ENCODE results near the gene RNF111.

The RNF111 gene

GRCh38 chr15:59001946-59002345 lies 14.5 kb downstream of the RNF111 start:
- DNase-seq = no peak

GRCh38 chr15:59002418-59002859 lies 15.0 kb downstream of the RNF111 start:
- DNase-seq = no peak

GRCh38 chr15:59005579-59005978 lies 18.1 kb downstream of the RNF111 start:
- DNase-seq = no peak

- DNase-seq = no peak
Measured at GRCh38 chr15:59008086-59008485, 20.6 kb downstream of the RNF111 start.

GRCh38 chr15:59011262-59011952 lies 23.9 kb downstream of the RNF111 start:
- no peak for DNase-seq

GRCh38 chr15:59013246-59013873 lies 25.9 kb downstream of the RNF111 start:
- no peak for DNase-seq

- no peak for DNase-seq
Measured at GRCh38 chr15:59014068-59014467, 26.6 kb downstream of the RNF111 start.

GRCh38 chr15:59017449-59017848 lies 30.0 kb downstream of the RNF111 start:
- no peak for DNase-seq

- DNase-seq = no peak
Measured at GRCh38 chr15:59018833-59019232, 31.4 kb downstream of the RNF111 start.

GRCh38 chr15:59020322-59020721 lies 32.9 kb downstream of the RNF111 start:
- DNase-seq = no peak

GRCh38 chr15:59022188-59022587 lies 34.7 kb downstream of the RNF111 start:
- DNase-seq = no peak

- DNase-seq = no peak
Measured at GRCh38 chr15:59026207-59026606, 38.7 kb downstream of the RNF111 start.

- DNase-seq = no peak
Measured at GRCh38 chr15:59028387-59028955, 41.0 kb downstream of the RNF111 start.

- DNase-seq = no peak
Measured at GRCh38 chr15:59029554-59029953, 42.1 kb downstream of the RNF111 start.

GRCh38 chr15:59035201-59035600 lies 47.7 kb downstream of the RNF111 start:
- DNase-seq = no peak

GRCh38 chr15:59039225-59039624 lies 51.8 kb downstream of the RNF111 start:
- no peak for DNase-seq

- DNase-seq = no peak
Measured at GRCh38 chr15:59042041-59042440, 54.6 kb downstream of the RNF111 start.

GRCh38 chr15:59048897-59049296 lies 61.4 kb downstream of the RNF111 start:
- DNase-seq = no peak

- DNase-seq = no peak
Measured at GRCh38 chr15:59051873-59052861, 64.7 kb downstream of the RNF111 start.

GRCh38 chr15:59052915-59053407 lies 65.5 kb downstream of the RNF111 start:
- DNase-seq = no peak

GRCh38 chr15:59053482-59053881 lies 66.0 kb downstream of the RNF111 start:
- DNase-seq = no peak

GRCh38 chr15:59059076-59059597 lies 71.7 kb downstream of the RNF111 start:
- DNase-seq = no peak

GRCh38 chr15:59060348-59060747 lies 72.9 kb downstream of the RNF111 start:
- DNase-seq = no peak
